NCI-H1048 (cell line): ENCODE measurements around the gene TRIM21.
"Not testable (repeated sequence)": the region's sequence is repeated elsewhere in the genome, so short reads cannot be mapped to it uniquely, and the experiment has no call there.

Source experiments
- DNase-seq: peaks from one replicate; lab custom pipeline; 2025; lab: John Stamatoyannopoulos, UW

The TRIM21 gene

DNA sequence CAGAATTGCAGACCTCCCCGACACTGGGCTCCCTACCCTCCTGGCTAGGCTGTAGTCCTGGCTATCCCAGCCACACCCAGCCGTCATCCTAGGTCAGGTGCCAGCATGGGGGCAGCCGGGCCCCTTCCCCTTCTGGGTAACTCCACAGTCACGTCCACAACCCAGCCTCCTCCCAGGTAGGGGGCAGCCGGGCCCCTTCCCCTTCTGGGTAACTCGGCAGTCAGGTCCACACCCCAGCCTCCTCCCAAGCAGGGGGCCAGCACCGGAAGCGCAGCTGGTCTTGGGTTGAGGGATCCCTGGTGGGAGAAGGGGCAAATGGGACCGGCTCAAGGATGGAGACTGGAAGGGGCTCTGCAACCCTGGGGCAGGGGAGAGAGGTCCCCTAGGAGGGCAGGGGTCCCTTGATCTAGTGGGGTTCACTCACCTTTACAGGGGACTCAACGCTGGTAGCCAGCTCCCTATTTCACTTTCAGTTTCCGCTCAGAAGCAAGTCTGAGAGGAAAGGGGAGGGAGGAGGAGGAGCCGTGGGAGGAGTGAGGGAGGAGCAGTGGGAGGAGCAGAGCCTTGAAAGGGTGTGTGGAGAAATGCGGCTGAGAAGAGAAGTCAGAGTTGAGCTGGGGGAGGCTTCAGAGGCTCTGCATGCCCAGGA lies at the start of gene TRIM21:
Gene TRIM21 (minus strand): TSS at position 494 of the 649 bp plus-strand sequence. CDS start 3,293 bp downstream, outside the sequence.
- peak; percentile 43 for DNase-seq

DNA sequence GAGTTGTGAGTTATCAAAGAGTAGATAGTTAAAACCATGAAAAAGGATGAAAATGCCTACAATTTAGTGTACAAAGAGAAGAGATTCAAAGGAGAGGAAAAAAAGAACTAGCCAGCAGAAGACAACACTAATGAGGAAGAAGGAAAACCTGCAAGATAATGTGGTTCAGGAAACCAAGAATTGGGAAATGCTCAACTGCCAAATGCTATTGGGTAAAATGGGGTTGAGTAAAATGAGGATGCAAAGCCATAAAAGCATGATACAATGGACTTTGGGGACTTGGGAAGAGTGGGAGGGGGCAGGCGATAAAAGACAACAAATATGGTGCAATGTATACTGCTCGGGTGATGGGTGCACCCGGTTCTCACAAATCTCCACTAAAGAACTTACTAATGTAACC lies 48.0 kb upstream of the TRIM21 start:
- DNase-seq, result no peak

DNA sequence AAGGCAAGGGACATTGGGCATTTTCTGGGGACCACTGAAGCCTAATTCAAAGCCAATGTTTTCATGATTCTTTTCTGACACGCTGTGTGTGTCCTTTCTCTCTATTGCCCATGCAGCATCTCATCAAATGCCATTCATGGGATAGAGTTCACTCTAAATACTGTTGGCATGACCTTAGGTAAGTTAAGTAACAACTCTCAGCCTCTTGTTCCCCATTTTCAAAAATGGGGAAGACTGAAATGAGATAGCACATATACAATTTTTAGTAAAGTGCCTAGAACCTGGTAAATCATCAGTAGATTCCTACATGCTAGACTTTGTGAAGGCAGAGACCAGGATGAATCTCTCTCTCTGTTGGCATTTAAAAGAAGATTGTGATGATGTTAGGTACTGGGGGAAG lies 42.9 kb upstream of the TRIM21 start:
- DNase-seq, result no peak

DNA sequence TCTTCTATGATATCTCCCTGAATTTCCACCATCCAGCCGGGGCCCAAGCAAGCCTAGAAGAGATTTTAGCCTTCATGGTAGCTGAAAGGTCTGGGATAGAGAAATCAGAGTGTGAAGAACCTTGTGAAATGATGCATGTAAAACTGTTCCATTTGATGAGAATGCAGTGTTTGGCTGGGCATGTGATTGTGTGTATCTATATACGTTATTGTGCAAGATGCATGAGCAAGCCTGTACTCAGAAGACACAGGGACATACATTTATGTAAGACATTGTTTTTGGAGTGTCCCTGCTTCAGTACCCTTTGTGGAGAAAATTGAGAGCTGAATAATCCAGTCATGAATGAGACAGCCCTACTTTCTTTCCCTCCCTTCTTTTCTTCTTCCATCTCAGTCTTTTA lies 40.4 kb upstream of the TRIM21 start:
- no peak for DNase-seq

- DNase-seq, result no peak
Observed at GRCh38 chr11:4430051-4430450, 36.5 kb upstream of the TRIM21 start.

- no peak for DNase-seq
Observed at GRCh38 chr11:4418403-4418802, 24.9 kb upstream of the TRIM21 start.

DNA sequence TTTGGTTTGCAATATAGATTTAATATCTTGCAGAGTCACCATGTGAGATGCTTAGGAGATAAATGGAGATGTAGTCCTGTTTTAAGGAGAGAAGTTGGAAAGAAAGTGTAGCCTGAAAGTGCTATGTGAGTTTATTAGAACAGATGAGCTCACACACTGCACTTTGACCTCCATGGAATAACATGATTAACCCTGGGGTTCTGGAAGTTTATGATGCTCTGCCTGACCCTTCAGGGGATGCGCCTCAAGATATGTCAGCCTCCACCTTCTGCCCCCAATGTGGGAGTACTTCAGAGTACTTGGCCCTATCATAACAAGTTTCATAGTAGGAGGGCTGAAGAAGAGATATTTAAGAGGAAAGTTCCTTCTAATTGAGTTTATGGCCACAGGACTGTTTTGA lies 23.3 kb upstream of the TRIM21 start:
- DNase-seq, result no peak

GRCh38 chr11:4416306-4416705 lies 22.8 kb upstream of the TRIM21 start:
- no peak for DNase-seq

DNA sequence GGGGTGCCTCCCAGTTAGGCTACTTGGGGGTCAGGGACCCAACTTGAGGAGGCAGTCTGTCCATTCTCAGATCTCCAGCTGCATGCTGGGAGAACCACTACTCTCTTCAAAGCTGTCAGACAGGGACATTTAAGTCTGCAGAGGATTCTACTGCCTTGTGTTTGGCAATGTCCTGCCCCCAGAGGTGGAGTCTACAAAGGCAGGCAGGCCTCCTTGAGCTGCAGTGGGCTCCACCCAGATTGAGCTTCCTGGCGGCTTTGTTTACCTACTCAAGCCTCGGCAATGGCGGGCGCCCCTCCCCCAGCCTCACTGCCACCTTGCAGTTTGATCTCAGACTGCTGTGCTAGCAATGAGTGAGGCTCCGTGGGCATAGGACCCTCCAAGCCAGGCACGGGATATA lies 12.7 kb upstream of the TRIM21 start:
- DNase-seq, result not testable (repeated sequence)

GRCh38 chr11:4393858-4394223 lies 339 bp upstream of the TRIM21 start:
- no peak for DNase-seq

- DNase-seq, result no peak
Observed at GRCh38 chr11:4388221-4388620, 5.3 kb downstream of the TRIM21 start.

DNA sequence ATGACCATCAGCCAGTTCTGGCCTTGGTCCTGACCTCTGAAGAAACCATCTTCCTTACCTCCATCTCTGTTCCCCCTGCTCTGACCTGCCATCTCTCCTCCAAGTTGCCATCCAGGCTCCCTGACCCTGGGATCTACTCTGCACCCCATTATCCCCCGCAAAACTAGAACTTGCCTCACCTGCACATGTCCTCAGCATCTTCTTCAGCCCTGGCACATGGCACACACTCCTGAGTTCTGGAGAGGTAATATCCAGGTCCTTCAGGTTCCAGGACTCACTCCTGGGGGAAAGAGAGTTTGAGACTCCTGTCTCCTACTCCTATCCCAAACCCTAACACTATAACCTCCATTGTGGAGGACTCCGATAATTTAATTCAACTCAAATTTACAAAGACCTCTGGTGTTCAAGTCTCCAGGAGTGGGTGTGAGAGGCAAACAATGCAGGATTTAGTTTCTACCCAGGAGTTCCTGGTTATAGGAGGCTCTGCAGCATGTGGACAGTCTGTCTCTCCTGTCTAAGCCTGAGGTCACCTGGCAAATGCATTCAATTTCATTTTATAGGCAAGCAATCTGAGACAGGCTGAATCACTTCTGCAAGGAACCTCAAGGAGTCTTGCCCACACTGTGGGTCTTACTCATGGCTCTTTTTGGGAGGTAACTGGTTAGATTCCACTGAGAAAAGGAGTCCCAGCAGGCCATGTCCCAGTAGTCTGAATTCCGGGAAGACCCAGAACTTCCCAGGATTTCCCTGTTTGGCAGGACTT lies 7.3 kb downstream of the TRIM21 start:
- no peak for DNase-seq

DNA sequence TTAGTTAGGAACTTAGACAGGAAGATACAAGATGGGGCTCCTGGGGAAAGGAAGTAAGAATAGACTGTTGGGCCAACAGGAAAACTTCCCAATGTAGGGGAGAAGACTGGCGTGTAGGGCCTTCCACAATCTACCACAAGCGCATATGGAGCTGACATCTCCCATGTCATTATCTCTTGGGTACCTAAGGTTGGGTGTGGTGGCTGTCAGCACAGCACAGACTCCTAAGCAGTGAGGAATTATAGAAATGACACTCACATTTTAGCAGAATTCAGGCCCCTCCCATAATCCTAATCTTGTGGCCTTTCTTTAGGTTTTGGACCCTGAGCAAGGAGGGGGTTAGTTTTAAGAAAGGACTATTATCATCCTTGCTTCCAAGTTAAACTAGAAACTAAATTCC lies 11.6 kb downstream of the TRIM21 start:
- DNase-seq, result no peak

GRCh38 chr11:4375431-4376140 lies 17.9 kb downstream of the TRIM21 start:
- DNase-seq, result no peak

DNA sequence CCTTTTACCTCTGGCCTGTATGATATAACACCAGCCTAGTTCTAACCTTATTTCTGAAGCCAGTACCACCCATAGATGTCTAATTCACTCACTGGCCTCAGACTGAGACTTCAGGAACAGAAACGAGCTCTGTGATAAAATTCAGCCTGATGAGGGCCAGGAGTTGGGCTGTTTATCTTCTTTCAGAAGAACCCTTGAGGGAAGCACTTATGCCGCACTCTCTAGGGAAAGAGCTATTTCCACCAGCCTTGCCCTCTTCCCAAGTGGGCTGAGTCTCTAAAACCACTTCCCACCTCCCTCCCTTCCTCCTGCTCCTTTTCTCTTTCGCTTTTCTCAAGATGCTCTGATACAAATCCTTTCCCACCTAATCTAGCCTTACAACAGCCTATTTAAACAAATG lies 23.3 kb downstream of the TRIM21 start:
- DNase-seq, result no peak

- no peak for DNase-seq
Observed at GRCh38 chr11:4368286-4368685, 25.2 kb downstream of the TRIM21 start, which contains the start of gene OR52B4. TSS of gene OR52B4 (minus strand) at chr11:4368386. CDS start at chr11:4368295, 91 bp downstream.

- DNase-seq, result not testable (repeated sequence)
Observed at GRCh38 chr11:4348142-4348541, 45.4 kb downstream of the TRIM21 start.

DNA sequence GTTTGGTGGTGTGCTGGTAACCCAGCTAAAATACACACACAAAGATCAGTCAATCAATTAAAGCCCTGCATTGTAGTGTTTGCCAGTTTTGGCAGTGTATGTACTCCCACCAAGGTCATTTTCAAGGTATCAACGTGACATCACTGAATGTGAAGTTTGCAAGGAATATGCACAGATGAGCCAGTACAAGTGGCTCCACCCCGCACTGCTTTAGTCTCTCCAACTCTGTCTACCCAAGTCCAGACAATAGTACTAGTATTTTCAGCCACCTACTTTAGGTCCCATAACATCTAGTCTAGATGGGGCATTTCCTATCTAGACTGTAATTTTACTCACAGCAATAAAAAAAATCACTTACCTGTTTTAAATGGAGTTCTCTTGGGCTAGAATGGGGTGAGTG lies 48.1 kb downstream of the TRIM21 start:
- not testable (repeated sequence) for DNase-seq
